ENCODE data around the gene CNKSR2. TPM values are rescaled to one million over a fixed set of nuclear protein-coding genes. Genes with fewer than 3 reads are reported as not detected.

The CNKSR2 gene
- total RNA-seq, 2 experiments from 2014 or later, result 3.6 to 3.7 TPM

- H3K9me3 Mint-ChIP-seq, result peaks cover 3% of the 10 kb centered on the region
- ChIA-PET CTCF (no interaction called here), POLR2A (no interaction called here)
- no peaks in the 10 kb centered on the region for H3K4me1 Mint-ChIP-seq (ENCODE audit: low read depth)
- no peaks in the 10 kb centered on the region for H3K27me3 Mint-ChIP-seq
- DNase-seq, result no peak
- intact Hi-C loops (cut with micrococcal nuclease), result no loop called here
- no peak overlapping the region for H3K27ac Mint-ChIP-seq
- H3K4me3 Mint-ChIP-seq, result no peak overlapping the region
- no peaks in the 10 kb centered on the region for H3K36me3 Mint-ChIP-seq
These were observed 257.8 kb downstream of the CNKSR2 start for GRCh38 chrX:21632027-21632426.

GRCh38 chrX:21638311-21638710 lies 264.1 kb downstream of the CNKSR2 start:
- DNase-seq, result no peak
- Mint-ChIP-seq H3K4me3 (no peak overlapping the region), H3K27me3 (no peaks in the 10 kb centered on the region), H3K4me1 (ENCODE audit: low read depth) (no peaks in the 10 kb centered on the region), H3K36me3 (no peaks in the 10 kb centered on the region), H3K27ac (no peak overlapping the region), H3K9me3 (no peaks in the 10 kb centered on the region)
- POLR2A ChIA-PET, result no interaction called here
- intact Hi-C loops (cut with micrococcal nuclease), result no loop called here
- CTCF ChIA-PET, result interaction anchor here (0.6 kb wide), 1 partner anchor 22 kb away, joined by 3 read pairs; no protein-coding TSS in a partner anchor

DNA sequence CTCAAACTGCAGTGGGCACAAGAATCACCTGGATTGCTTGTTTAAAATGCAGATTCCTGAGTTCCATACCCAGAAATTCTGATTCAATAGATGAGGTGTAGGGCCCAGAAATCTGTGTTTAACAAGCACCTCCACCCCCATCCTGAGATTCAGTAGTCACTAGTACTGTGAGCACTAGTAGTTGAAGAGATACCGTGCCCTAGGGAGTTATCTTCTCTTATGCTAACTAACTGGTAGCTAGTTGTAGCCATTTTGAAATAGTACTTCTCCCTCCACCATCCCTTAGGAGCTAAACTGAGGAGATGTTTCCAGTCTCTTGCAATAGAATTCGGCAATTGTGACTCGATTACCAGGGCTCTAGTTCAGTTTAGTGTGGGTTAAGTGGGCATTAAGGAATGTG lies 265.6 kb downstream of the CNKSR2 start:
- CTCF ChIA-PET, result no interaction called here
- Mint-ChIP-seq H3K9me3 (no peaks in the 10 kb centered on the region), H3K36me3 (no peaks in the 10 kb centered on the region), H3K27ac (no peak overlapping the region), H3K4me1 (ENCODE audit: low read depth) (no peaks in the 10 kb centered on the region), H3K4me3 (no peak overlapping the region), H3K27me3 (no peaks in the 10 kb centered on the region)
- DNase-seq, result no peak
- POLR2A ChIA-PET, result no interaction called here
- intact Hi-C loops (cut with micrococcal nuclease), result no loop called here

DNA sequence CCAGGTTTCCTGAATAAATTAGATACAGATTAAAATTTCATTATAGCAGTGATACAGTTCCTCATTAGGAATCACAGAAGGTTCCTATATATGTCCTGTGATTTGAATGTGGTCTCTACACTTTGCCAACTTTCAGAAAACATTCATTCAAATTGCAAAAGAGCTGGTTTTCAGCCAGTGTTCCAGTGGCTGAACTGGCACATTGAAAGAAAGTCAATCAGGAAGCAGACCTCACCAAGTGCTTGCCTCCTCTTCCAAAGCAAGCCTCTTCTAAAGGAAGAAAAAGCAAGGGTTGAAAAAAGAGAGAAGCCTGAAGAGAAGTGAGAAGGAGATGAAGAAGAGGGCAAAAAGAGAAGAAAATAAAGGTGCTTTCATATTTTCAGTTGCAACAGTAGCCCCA lies 271.2 kb downstream of the CNKSR2 start:
- Mint-ChIP-seq H3K9me3 (no peaks in the 10 kb centered on the region), H3K4me1 (ENCODE audit: low read depth) (no peaks in the 10 kb centered on the region), H3K4me3 (no peak overlapping the region), H3K27ac (no peak overlapping the region), H3K36me3 (peaks cover 2% of the 10 kb centered on the region), H3K27me3 (no peaks in the 10 kb centered on the region)
- DNase-seq, result no peak
- CTCF ChIA-PET, result no interaction called here
- intact Hi-C loops (cut with micrococcal nuclease), result no loop called here
- POLR2A ChIA-PET, result no interaction called here

- no peaks in the 10 kb centered on the region for H3K27me3 Mint-ChIP-seq
- ChIA-PET CTCF (no interaction called here), POLR2A (no interaction called here)
- H3K4me3 Mint-ChIP-seq, result no peak overlapping the region
- H3K36me3 Mint-ChIP-seq, result peaks cover 2% of the 10 kb centered on the region
- no peak overlapping the region for H3K27ac Mint-ChIP-seq
- H3K9me3 Mint-ChIP-seq, result no peaks in the 10 kb centered on the region
- no peaks in the 10 kb centered on the region for H3K4me1 Mint-ChIP-seq (ENCODE audit: low read depth)
- intact Hi-C loops (cut with micrococcal nuclease), result no loop called here
- DNase-seq, result no peak
These were observed 271.7 kb downstream of the CNKSR2 start for GRCh38 chrX:21645886-21646285.

DNA sequence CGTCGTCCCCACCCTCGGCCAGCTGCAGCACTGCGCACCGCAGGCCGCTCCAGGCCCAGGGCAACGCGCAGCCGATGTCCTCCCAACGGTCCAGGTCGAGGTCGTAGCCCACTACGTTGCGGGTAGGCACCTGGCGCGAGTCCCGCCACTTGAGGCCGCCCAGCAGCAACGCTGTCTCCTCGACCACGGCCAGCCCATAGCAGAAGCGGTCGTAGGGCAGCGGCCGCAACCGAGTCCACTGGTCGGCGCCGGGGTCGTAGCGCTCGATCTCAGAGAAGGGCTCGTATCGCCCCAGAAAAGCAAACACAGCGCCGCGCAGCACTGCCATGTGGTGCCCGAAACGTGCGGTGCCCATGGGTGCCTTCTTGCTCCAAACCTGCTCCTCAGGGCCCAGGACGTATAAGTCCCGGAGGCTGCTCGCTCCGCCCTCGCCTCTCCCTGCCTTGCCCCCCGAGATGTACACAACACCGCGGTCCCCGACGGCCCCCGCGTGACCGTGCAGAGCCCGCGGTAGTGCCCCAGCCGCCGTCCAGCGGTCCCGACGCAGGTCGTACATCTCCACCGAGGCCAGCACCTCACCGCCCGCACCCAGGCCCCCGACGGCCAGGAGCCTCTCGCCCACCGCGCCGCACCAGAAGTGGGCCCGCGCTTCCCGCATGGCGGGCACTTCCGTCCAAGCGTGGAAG lies 281.8 kb downstream of the CNKSR2 start:
- POLR2A ChIA-PET, result no interaction called here
- CTCF ChIA-PET, result no interaction called here
- no peak overlapping the region for H3K4me3 Mint-ChIP-seq
- peaks cover 1% of the 10 kb centered on the region for H3K36me3 Mint-ChIP-seq
- H3K9me3 Mint-ChIP-seq, result no peaks in the 10 kb centered on the region
- intact Hi-C loops (cut with micrococcal nuclease), result no loop called here
- peaks cover 6% of the 10 kb centered on the region for H3K4me1 Mint-ChIP-seq (ENCODE audit: low read depth)
- no peak overlapping the region for H3K27ac Mint-ChIP-seq
- no peak for DNase-seq
- no peaks in the 10 kb centered on the region for H3K27me3 Mint-ChIP-seq

- Mint-ChIP-seq H3K4me3 (no peak overlapping the region), H3K27me3 (no peaks in the 10 kb centered on the region), H3K4me1 (ENCODE audit: low read depth) (peaks cover 6% of the 10 kb centered on the region), H3K9me3 (no peaks in the 10 kb centered on the region), H3K36me3 (peaks cover 1% of the 10 kb centered on the region), H3K27ac (no peak overlapping the region)
- no peak for DNase-seq
- POLR2A ChIA-PET, result no interaction called here
- CTCF ChIA-PET, result no interaction called here
- intact Hi-C loops (cut with micrococcal nuclease), result no loop called here
These were observed 282.5 kb downstream of the CNKSR2 start for GRCh38 chrX:21656587-21657317.

- peak; percentile 15 for DNase-seq
- Mint-ChIP-seq H3K9me3 (no peaks in the 10 kb centered on the region), H3K4me3 (peak overlapping the region; percentile 61), H3K4me1 (ENCODE audit: low read depth) (peaks cover 6% of the 10 kb centered on the region), H3K27me3 (no peaks in the 10 kb centered on the region), H3K36me3 (peaks cover 1% of the 10 kb centered on the region), H3K27ac (peak overlapping the region; percentile 23)
- ChIA-PET POLR2A (no interaction called here), CTCF (no interaction called here)
- intact Hi-C loops (cut with micrococcal nuclease), result no loop called here
These were observed 283.3 kb downstream of the CNKSR2 start for GRCh38 chrX:21657318-21658151.

DNA sequence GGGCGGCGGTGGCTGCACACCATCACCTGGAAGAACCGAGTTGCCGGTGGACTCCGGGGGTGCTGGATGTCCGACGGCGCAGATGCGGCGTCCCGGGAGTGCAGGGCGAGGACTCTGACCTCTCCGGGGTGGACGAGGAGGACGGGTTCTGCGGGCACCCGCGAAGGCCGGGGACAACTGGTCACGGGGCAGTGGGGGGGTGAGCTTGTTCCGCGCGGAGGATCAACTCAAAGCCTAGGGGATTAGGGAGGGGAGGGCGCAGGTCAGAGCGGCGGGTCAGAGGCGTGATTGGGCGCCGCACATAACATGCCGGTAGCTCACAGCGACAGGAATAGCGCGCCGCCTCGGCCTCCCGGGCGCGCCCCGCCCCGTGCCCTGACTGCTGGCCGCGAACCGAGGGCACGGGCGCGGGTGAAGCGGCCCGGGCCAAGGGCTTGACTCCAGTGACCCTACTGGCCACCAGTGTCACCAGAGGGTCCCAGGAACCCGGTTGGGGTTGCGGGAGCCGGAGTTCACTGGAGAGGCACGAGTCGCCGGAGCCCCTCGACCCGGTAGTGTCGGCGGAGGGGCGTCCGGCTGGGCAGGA lies 284.0 kb downstream of the CNKSR2 start, which contains the start of gene KLHL34:
KLHL34 (minus strand) TSS at position 179 of the 586 bp plus-strand sequence. CDS start 542 bp downstream, outside the sequence.
- CTCF ChIA-PET, result no interaction called here
- Mint-ChIP-seq H3K27ac (peak within 1 kb of the TSS; percentile 23), H3K27me3 (no peaks in the 10 kb centered on the region), H3K9me3 (no peaks in the 10 kb centered on the region), H3K4me3 (peak within 1 kb of the TSS; percentile 61), H3K36me3 (peaks cover 1% of the 10 kb centered on the region), H3K4me1 (ENCODE audit: low read depth) (peaks cover 6% of the 10 kb centered on the region)
- POLR2A ChIA-PET, result no interaction called here
- intact Hi-C loops (cut with micrococcal nuclease), result no loop called here
- peak; percentile 22 for DNase-seq

GRCh38 chrX:21658746-21659145 lies 284.5 kb downstream of the CNKSR2 start:
- Mint-ChIP-seq H3K27ac (no peak overlapping the region), H3K27me3 (no peaks in the 10 kb centered on the region), H3K4me1 (ENCODE audit: low read depth) (peaks cover 6% of the 10 kb centered on the region), H3K9me3 (no peaks in the 10 kb centered on the region), H3K36me3 (peaks cover 1% of the 10 kb centered on the region), H3K4me3 (peak overlapping the region; percentile 60)
- intact Hi-C loops (cut with micrococcal nuclease), result no loop called here
- POLR2A ChIA-PET, result no interaction called here
- peak; percentile 35 for DNase-seq
- CTCF ChIA-PET, result no interaction called here

DNA sequence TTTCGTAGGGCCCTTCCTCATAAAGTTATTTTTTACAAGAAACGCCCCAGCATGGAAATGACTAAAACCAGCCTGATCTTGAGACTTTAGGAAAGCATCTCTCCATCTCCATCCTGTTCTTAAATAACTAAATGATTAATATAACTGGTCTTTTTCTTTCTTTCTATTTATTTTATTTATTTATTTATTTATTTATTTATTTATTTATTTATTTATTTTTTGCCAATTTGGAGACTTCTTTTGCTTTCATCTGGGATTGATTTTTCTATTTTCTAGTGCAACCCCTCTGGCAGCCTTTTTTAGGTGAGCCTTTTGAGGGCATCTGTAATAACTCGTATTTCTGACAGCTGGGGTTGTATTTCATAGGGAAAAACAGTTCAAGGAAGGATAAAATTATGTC lies 285.1 kb downstream of the CNKSR2 start:
- peaks cover 6% of the 10 kb centered on the region for H3K4me1 Mint-ChIP-seq (ENCODE audit: low read depth)
- intact Hi-C loops (cut with micrococcal nuclease), result no loop called here
- H3K36me3 Mint-ChIP-seq, result peaks cover 1% of the 10 kb centered on the region
- no peak for DNase-seq
- no peak overlapping the region for H3K27ac Mint-ChIP-seq
- ChIA-PET POLR2A (no interaction called here), CTCF (no interaction called here)
- peak overlapping the region; percentile 60 for H3K4me3 Mint-ChIP-seq
- no peaks in the 10 kb centered on the region for H3K9me3 Mint-ChIP-seq
- no peaks in the 10 kb centered on the region for H3K27me3 Mint-ChIP-seq

DNA sequence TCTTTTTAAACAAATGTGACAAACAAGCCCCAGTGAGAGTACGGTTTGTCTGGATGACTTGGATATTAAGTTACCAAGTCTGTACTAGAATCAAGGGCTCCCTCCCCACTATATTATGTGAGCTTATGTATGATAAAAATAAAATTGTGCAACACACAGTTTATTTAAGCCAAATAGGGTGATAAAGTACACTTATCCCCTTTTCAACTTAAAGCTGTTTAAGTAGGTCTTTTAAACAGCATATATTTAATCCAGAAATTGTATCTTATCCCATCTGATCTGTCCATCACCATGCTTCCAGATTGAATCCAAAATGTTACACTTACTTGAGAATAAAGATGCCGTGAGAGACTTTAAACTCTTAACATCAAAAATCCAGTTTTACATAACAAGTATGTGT lies 285.9 kb downstream of the CNKSR2 start:
- ChIA-PET POLR2A (no interaction called here), CTCF (no interaction called here)
- intact Hi-C loops (cut with micrococcal nuclease), result no loop called here
- peaks cover 1% of the 10 kb centered on the region for H3K36me3 Mint-ChIP-seq
- no peak for DNase-seq
- peaks cover 6% of the 10 kb centered on the region for H3K4me1 Mint-ChIP-seq (ENCODE audit: low read depth)
- no peak overlapping the region for H3K4me3 Mint-ChIP-seq
- H3K9me3 Mint-ChIP-seq, result no peaks in the 10 kb centered on the region
- H3K27me3 Mint-ChIP-seq, result no peaks in the 10 kb centered on the region
- no peak overlapping the region for H3K27ac Mint-ChIP-seq

All from activated CD4-positive, alpha-beta memory T cell treated with anti-CD3 and anti-CD28 coated beads for 36 hours (primary cell).